ENCODE data around the gene FBLN1. TPM values are rescaled to one million over a fixed set of nuclear protein-coding genes. Genes with fewer than 3 reads are reported as not detected.

The FBLN1 gene
- total RNA-seq, 1 experiment from 2014 or later, result 28.6 TPM

GRCh38 chr22:45516163-45516562 is 13.5 kb downstream of the FBLN1 start:
- no peak overlapping the region for H3K27ac Mint-ChIP-seq (ENCODE audit: unreplicated experiment)

GRCh38 chr22:45516923-45517675 is 14.4 kb downstream of the FBLN1 start:
- Mint-ChIP-seq H3K36me3 (ENCODE audit: insufficient read depth, unreplicated experiment) (no peaks in the 10 kb centered on the region), H3K27ac (ENCODE audit: unreplicated experiment) (no peak overlapping the region), H3K27me3 (ENCODE audit: unreplicated experiment) (peaks cover 30% of the 10 kb centered on the region), H3K4me3 (ENCODE audit: low read depth, unreplicated experiment) (no peak overlapping the region), H3K4me1 (ENCODE audit: low read depth, unreplicated experiment) (no peaks in the 10 kb centered on the region), H3K9me3 (ENCODE audit: low read depth, unreplicated experiment) (no peaks in the 10 kb centered on the region)
- BruUV-seq (replicated peaks), result no TSS peak
- intact Hi-C loops (cut with micrococcal nuclease; ENCODE audit: unreplicated experiment), result no loop called here
- TF ChIP-seq CTCF (IDR thresholded peaks at IDR 0.05; ENCODE audit: unreplicated experiment), result no peak
- CTCF ChIA-PET, result interaction anchor here (0.7 kb wide), 1 partner anchor 37 kb away, joined by 3 read pairs; no protein-coding TSS in a partner anchor
- DNase-seq, result no peak

More at GRCh38 chr22:45516163-45516562, 13.5 kb downstream of the FBLN1 start:
- no peaks in the 10 kb centered on the region for H3K9me3 Mint-ChIP-seq (ENCODE audit: low read depth, unreplicated experiment)
- no TSS peak for BruUV-seq (replicated peaks)
- no peak for DNase-seq
- TF ChIP-seq CTCF (IDR thresholded peaks at IDR 0.05; ENCODE audit: unreplicated experiment), result no peak
- no peaks in the 10 kb centered on the region for H3K4me1 Mint-ChIP-seq (ENCODE audit: low read depth, unreplicated experiment)
- H3K4me3 Mint-ChIP-seq (ENCODE audit: low read depth, unreplicated experiment), result no peak overlapping the region
- peaks cover 30% of the 10 kb centered on the region for H3K27me3 Mint-ChIP-seq (ENCODE audit: unreplicated experiment)
- no peaks in the 10 kb centered on the region for H3K36me3 Mint-ChIP-seq (ENCODE audit: insufficient read depth, unreplicated experiment)
- CTCF ChIA-PET, result no interaction called here
- intact Hi-C loops (cut with micrococcal nuclease; ENCODE audit: unreplicated experiment), result no loop called here

DNA sequence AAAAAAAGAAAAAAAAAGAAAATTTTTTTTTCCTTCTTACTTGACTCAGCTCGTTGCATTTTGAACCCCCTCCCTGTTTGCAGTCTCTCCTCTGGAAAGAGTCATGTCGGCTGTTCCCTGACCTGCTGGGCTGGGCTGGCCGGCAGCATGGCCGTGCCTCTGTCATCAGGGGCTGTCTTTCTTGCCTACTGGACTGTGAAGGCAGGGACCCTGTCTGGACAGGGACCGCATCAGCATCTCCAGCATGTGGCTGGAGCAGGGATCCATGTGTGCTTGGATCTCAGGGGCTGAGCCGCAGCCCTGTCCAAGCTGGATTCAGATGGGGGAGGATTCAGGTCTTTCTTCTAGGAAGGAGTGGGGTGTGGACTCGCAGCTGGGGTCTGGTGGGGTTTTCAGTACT is 15.5 kb downstream of the FBLN1 start:
- no peak overlapping the region for H3K27ac Mint-ChIP-seq (ENCODE audit: unreplicated experiment)
- no peak for TF ChIP-seq CTCF (IDR thresholded peaks at IDR 0.05; ENCODE audit: unreplicated experiment)
- intact Hi-C loops (cut with micrococcal nuclease; ENCODE audit: unreplicated experiment), result no loop called here
- peaks cover 30% of the 10 kb centered on the region for H3K27me3 Mint-ChIP-seq (ENCODE audit: unreplicated experiment)
- no peaks in the 10 kb centered on the region for H3K4me1 Mint-ChIP-seq (ENCODE audit: low read depth, unreplicated experiment)
- CTCF ChIA-PET, result interaction anchor here (0.7 kb wide), 1 partner anchor 36 kb away, joined by 3 read pairs; no protein-coding TSS in a partner anchor
- H3K9me3 Mint-ChIP-seq (ENCODE audit: low read depth, unreplicated experiment), result no peaks in the 10 kb centered on the region
- H3K4me3 Mint-ChIP-seq (ENCODE audit: low read depth, unreplicated experiment), result no peak overlapping the region
- DNase-seq, result no peak
- H3K36me3 Mint-ChIP-seq (ENCODE audit: insufficient read depth, unreplicated experiment), result no peaks in the 10 kb centered on the region
- no TSS peak for BruUV-seq (replicated peaks)

- CTCF ChIA-PET, result interaction anchor here (0.9 kb wide), 1 partner anchor 14 kb away, joined by 5 read pairs; no protein-coding TSS in a partner anchor
- H3K27ac Mint-ChIP-seq (ENCODE audit: unreplicated experiment), result no peak overlapping the region
- no peak overlapping the region for H3K4me3 Mint-ChIP-seq (ENCODE audit: low read depth, unreplicated experiment)
- no peak for DNase-seq
- intact Hi-C loops (cut with micrococcal nuclease; ENCODE audit: unreplicated experiment), result no loop called here
- peaks cover 30% of the 10 kb centered on the region for H3K27me3 Mint-ChIP-seq (ENCODE audit: unreplicated experiment)
- no TSS peak for BruUV-seq (replicated peaks)
- no peaks in the 10 kb centered on the region for H3K9me3 Mint-ChIP-seq (ENCODE audit: low read depth, unreplicated experiment)
- no peak for TF ChIP-seq CTCF (IDR thresholded peaks at IDR 0.05; ENCODE audit: unreplicated experiment)
- H3K4me1 Mint-ChIP-seq (ENCODE audit: low read depth, unreplicated experiment), result no peaks in the 10 kb centered on the region
- H3K36me3 Mint-ChIP-seq (ENCODE audit: insufficient read depth, unreplicated experiment), result no peaks in the 10 kb centered on the region
Observed at GRCh38 chr22:45518580-45518991, 15.9 kb downstream of the FBLN1 start.
